Measurements from ENCODE around the gene UPK3A.
"Not testable (repeated sequence)": the region's sequence is repeated elsewhere in the genome, so short reads cannot be mapped to it uniquely, and the experiment has no call there.

UPK3A gene

DNA sequence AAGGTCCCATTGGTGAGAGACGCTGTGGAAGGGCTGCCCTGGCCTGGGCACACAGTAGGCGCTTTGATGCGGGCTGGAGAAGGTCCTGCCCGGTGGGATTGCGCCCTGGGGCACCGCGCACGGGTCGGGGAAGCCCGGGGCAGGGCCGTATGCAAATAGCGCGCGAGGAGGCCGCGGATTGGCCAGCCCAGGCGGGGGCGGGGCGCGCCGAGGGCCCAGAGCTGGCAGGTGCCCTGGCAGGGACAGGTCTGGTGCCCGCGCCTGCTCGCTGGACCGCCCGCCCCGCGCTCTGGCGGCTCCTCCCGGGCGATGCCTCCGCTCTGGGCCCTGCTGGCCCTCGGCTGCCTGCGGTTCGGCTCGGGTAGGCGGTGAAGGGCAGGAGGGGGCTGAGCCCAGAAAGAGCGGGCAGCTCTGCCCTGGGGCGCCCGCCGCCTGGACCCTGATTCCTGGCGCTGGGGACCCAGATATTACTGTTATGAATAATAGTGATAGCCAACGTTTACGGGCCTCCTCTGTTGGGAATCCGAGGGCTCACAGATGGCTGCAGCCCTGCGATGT is at the start of gene UPK3A:
Gene UPK3A, plus strand, starts transcription at position 245 of the 558 bp plus-strand sequence. Its CDS starts 65 bp downstream, at position 310.
- DNase-seq = no peak

DNA sequence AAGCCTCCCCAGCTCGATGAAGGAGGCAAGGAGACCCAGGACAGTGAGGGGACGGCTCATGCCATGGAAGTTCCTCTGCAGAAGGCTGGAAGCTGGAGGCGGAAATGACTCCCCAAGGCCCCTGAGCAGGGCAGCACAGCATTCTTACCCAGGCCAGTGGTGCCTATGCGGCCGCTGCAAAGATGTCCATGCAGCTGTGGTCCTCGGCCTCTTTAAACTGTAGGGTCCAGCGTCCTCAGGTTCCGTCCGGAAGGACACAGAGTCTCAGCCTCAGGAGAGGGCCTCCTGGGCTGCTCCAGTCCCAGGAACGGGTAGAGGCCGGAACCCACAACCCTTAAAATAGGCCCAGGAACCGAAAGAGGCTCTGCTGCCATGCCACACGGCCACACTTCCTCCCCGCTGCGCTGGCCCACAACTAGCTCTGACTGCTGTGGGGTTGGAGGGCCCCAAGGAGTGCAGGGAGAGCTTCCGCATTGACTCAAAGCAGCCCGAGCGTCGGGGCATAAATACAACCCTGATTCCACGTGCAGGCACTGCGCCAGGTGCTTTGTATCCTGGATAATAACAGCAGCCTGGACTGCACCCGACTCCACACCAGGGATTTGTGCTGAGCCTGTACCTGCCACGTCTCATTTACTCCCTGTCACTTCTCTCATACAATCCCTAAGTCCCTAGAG is 49.5 kb upstream of the UPK3A start:
- DNase-seq = no peak

DNA sequence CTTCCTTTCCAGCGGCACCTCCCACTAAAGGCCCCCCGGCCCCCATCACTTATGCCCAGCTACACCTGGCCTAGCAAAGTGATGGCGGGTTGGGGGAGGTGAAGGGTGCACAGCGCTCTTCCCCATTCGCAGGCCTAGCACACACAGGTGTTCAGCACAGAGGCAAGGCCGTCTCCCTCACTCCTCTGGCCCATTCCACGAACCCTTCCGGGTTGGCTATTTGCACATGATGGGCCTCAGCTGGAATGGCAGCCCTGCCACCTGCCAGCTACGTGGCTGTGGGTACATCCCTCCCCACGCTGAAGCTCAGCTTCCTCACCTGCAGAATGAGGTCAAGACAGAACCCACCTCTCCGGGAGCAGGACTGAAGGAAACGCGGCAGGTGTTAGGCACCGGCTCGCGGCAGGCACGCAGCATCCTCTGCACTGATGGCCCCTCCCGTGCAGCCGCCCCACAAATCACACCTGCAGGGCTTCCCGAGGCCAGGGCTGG is 48.9 kb upstream of the UPK3A start:
- no peak for DNase-seq

DNA sequence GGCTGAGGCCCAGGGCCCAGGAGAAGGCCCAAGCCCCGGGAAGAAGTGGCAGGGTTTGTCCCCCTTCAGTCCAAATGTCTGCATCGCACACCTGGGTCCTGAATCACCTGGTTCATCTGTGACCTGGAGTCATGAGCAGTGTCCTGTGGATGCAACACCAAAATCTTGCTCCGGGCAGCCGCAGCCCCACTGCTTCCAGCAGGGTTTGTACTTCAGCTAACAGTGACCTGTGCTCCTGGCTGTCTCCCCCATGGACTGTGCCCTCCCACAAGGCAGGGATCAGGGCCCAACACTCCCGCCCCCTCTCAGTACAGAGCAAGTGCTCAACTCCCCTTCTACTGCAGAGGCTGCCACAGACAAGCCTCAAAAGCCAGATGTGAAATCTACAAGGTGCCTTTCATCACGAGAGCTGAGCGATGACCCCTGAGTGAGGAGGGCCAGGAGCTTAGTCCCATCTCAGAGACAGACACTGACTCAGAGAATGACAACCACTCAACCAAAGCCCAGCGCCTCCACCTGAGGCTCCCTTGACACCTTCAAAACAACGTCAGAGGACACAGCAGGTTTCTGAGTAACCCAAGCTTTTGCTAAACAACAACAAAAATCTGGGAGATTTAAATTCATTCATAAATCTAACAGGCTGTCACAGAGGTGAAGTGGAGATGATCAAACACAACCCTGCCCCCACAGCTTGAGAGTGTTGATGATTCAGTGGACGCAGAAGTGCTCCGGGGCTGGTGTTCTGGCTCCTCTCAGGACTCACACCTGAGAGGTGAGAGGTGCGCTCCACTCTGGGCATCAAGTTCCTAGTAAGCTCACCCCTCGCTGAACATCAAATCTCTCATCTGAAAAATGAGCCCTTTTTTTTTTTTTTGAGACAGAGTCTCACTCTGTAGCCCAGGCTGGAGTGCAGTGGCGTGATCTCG is 47.4 kb upstream of the UPK3A start:
- DNase-seq = no peak

DNA sequence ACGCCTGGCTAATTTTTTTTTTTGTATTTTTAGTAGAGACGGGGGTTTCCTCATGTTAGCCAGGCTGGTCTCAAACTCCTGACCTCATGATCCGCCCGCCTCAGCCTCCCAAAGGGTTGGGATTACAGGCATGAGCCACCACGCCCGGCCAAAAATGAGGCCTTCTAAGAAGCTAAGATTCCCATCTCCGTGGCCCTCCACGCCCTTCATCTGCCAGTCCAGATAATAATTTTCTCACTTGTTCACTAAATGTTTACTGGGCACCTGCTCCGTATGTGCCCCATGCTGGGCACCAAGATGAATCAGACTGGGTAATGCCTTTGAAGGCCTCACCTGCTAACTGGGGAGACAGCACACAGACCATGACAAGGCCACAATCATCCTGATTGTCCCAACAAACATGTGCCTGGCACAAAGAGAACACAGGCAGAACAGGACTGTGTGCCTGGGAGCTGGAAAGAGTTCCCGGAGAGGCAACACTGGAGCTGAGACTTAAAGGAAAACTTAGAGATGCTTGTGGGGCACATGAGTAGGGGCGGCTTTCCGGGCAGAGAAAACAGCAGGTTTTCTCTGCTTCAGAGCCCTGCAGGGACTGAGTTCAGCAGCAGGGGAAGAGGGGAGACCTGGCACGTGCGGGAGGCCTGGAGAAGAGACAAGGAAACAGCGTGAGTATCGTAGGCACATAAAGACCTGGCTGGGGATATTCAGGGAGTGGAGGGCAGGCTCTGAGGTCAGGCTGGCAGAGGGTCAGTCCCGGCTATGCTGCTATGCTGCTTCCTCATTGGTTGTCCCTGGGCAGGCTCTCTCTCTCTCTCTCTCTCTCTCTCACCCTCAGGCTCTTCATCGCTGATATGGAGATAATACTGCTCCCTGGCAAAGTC is 46.4 kb upstream of the UPK3A start:
- no peak for DNase-seq

DNA sequence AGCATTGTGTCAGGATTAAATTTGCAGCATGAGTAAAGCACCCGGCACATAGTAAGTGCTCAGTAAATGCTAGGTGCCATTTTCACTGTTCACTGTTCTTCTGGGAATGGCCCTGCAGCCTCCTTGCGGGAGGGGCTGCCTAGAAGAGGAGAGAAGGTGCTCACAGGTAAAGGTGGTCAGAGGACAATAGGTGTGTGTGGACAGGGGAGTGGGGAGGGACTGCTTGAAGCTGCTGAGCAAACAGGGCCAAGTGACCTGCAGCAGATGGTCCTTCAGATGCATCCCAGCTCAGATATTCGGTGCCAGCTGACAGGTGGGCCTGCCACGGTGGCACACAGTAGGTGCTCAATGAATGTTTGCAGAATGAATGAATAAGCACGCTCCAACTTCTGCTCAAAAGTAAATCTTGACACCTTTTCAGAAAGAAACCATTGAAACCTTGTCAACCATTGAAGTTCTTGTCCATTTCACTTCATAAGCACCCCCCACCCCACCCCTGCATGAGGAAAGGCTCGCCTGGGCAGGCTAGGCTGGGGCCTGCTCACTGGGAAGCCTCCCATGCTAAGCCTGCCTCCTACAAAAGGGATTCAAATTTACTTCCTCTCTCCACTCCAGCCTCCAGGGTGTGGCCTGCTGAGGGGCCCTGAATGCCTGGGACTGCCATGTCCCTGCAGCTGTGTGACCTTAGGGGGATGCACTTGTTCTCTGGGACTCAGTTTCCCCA is 45.6 kb upstream of the UPK3A start:
- DNase-seq = no peak

DNA sequence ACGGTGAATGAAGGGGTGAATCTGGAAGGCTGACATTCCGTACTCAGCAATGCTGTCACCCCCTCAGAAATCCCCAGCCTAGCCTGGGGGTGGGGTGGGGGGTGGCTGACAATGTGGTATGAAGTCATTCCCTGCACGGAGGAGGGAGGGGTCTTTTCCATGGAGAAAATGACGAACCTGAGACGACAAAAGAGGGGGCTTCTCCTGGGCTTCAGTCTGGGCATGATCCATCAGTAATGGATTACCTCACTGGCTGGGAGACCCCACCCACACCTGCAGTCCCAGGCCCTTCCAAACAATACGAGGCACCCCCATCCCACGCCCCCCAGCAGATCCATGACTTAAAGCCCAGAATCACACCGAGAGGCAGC is 45.1 kb upstream of the UPK3A start:
- DNase-seq = no peak

DNA sequence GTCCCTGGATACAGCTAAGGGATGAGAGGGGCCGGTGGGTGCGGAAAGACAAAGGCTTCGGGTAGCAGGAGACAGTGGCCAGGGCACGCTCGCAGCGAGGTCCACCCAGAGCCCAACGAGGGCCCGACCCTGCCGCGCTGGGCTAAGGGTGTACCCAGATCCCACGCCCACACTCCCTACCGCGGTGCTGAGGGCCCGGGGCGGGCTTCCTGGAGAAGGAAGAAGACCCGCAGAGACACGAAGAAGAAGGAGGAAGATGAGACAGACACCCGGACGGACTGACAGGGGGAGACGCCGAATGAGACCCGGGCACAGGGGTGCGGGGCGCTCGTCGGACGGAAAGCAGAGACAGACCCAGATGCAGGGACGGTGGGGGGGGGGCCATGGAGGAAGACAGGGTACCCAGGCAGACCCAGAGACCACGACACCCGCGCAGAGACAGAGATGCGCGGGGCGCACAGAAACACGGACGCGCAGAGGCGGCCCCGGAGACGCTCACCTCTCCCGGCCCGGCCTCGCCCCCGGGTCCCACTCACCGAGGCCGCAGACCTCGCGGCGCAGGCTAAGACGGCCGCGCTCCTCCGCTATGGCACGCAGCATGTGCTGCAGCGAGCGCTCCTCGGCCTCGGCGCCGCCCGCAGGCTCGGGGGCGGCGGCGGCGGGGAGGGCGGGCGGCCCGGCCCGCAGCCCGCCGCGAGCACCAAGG is 44.5 kb upstream of the UPK3A start:
- DNase-seq = no peak

DNA sequence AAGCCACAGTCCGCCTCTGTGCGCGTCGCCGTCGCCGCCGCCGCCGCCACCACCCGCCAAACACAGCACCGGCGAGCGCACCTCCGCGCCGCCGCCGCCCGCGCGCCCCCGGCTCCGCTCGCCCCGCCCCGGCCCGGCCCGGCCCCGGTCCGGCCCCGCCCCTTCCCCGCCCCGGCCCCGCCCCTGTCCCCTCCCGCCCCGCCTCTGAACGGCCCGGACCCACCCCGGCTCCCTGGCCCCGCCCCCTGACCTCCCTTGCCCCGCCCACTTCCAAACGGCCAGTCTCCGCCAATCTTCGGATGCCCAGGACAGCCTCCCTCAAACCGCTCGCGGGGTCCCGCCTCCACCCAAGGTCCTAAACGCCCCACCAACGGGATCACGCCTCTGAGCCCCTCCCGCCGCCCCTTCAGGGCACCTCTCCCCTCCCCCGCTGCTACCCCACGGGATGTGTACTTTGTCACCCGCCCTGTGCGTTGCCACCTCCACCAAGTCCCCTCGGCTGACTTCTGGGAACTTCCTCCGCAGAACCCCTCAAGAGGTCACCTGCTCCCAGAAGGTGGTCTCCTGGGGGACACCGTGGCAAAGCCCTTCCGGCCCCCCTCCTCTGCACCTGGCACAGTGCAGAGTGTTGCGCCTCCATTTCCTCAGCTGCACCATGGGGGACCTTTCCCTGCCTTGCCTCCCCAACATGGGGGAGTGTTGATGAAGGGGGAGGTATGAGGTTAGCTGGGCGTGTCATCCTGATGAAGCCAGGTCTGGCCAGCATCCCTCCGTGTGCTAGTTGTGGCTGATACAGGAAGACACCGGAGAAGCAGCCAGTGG is 43.7 kb upstream of the UPK3A start, which contains the start of gene KIAA0930:
Gene KIAA0930, minus strand, starts transcription at position 85 of the 822 bp plus-strand sequence. CDS start 191 bp downstream, outside the sequence.
- DNase-seq = peak; percentile 57

DNA sequence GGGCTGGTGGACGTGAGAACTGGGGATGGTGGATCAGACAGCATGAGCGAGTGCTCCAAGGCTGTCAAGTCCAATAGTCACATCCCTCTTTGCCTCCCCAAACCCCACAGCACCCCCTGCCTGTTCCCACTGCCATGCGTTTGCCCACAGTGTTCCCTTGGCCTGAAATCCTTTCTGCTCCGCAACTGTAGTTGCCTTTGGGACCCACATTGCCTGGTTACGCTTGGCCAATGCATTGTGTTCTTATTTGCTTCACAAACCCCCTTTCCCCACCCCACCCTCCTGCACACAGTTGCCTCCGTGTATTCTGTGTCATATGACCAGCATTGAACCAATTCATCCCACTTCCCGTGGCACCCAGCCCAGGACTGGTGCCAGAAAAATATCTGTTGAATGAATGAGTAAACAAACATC is 42.0 kb upstream of the UPK3A start:
- DNase-seq = no peak

DNA sequence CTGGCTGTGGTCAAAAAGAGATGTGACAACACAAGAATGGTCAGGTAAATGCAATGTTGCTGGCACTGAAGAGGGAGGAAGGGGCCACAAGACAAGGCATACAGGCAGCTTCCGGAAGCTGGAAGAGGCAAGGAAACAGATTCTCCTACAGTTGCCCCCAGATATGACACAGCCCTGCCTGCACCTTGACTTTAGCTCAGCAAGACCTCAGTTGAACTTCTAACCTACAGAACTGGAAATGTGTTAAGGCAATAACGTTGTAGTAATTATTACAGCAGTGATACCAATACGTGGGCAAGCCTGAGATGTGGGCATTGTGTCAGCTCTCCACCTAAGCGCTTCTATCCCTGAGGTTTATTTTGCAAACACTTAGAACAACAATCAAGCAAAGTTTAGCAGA is 39.8 kb upstream of the UPK3A start:
- no peak for DNase-seq

DNA sequence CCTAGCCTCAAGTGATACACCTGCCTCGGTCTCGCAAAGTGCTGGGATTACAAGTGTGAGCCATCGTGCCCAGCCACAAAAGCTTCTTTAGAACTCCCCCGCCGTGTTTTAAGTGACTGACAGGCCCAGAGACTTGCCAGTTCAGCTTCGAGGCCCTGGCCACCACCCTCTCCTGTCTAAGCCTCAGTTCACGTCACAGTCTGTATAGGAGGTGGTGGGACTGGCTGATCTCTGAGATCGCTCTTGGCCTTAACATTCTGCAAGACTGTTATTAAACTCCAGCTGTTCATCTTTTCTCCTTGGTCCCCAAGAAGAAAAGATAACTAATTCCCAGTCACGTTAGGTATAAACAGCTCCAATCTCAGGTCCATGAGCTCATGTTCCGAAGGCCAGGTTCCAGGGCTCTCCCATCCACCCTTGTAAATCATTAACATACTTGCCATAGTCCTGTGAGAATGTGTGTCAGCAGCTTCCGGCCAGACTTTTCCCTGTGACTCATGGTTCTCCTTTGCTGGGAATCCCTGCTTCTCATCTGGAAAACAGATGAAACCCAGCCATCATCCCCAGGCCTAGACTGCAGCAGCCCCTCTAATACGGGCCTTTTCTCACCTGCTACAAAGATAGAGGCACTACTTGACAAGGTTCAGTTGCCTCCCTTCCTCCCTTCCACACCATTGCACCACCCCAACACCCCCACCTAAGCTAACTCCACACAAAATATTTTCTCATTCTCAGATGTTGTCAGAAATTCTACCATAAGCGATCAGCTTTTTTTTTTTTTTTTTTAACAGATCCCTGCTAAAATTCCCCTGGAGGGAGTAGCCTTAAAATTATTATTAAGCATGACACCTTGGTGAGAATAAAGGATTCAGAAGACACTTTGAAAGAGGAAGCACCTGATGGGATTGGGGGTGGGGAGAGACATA is 38.4 kb upstream of the UPK3A start:
- DNase-seq = peak; percentile 94

DNA sequence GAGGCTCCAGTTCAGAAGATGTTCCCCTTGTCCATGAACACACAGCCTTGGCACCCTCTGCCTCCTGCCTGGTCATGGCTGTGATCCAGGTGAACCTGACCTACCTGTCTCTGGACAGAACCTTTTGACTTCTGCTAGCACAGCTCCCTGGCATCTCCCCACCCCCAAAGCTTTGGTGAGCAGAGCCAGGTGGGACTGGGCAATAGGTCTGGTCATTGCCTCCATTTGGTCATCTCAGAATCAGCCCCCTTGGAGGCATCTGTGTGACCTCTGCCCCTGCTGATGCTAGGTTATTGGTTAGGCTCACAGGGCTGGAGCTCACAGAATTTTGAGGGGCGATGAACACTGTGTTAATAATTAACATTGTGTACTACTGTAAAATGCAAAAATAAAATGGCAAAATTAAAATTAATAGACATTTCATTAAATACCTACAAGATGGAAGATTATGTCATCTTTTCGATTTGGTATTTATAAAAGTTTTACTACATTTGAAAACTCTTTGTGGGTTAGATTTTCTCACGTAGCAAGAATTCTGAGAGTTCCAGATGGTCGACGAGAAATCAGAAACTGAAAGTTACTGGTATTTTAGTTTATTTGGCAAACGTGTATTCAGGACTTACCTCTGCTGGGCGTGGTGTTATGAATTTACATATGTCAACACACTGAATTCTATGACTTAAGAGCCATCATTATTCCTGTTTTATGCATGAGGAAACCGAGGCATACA is 35.8 kb upstream of the UPK3A start:
- no peak for DNase-seq

DNA sequence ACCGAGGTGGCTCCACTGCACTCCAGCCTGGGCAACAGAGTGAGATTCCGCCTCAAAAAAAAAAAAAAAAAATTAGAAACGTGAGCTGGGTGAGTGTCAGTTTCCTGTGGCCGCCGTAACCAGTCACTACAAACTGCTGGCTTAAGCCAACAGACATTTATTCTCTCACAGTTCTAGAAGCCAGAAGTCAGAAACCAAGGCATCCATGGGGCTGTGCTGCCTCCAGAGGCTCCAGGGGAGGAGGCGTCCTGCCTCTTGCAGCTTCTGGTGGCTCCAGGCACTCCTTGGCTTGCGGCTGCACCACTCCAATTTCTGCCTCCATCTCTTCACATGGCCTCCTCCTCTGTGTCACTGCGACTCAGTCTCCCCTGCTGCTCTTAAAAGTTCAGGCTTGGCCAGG is 32.9 kb upstream of the UPK3A start:
- DNase-seq = no peak

DNA sequence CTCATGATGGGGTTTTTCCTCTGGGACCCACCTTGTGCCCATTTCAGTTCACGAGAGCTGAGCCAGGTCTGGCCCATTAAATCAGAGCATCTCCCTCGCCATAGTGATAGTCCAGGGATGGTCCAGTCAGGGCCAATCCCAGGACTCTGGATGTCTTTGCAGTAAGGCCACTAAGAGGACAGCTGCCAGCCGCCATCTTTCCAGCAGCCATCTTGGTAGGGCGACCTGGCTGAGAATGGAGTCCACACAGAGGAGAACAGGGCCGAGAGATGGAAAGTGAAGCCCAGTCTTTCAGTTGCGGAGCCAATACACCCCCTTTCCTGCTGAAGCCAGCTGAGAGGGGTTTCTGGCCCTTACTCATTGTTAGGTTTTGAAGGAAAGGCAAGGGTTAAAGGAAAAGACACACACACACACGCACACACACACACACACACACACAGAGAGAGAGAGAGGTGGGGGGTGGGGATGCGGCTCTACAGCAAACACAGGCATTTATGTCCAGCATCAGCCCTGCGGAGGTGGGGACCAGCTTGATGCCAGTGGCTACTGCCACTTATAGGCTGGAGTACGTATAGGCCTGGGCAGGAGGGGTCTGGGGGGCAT is 31.6 kb upstream of the UPK3A start:
- DNase-seq = no peak

DNA sequence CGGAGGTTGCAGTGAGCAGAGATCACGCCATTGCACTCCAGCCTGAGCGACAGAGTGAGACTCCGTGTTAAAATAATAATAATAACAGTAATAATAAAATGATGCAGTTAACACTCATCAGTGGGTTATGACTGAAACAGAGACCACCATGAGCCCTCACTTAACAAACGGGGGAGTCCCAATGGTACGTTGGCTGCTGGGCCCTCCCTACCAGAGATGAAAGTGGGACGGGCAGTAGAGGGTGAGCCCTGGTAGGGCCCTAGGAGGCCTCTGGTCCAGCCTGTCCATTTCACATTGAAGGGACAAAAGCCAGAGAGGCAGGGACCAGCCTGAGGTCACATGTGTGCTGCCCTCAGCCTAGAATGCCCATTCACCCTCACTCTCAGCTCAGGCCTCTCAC is 30.4 kb upstream of the UPK3A start:
- DNase-seq = no peak

DNA sequence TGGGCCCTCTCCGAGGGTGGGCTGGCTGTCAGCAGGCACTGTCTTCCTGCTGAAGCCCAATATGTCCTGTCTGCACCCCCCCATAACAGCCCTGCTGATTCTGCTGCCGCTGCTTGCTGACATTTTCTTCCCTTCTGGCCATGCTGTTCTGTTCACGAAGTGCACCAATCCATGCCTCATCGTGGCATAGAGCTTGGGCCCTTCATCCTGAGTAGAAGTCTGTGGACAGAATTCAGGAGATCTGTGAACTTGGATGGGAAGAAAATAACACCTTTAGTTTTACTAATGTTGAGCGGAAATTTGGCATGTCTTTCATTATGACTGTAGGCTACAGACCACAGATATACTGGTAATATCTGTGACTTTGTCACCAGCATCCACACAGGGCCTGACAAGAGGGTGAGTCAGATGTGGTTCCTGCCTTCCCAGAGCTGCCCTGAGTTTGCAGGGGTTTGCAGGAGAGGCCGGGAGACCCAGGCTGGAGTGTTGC is 29.9 kb upstream of the UPK3A start:
- DNase-seq = no peak

DNA sequence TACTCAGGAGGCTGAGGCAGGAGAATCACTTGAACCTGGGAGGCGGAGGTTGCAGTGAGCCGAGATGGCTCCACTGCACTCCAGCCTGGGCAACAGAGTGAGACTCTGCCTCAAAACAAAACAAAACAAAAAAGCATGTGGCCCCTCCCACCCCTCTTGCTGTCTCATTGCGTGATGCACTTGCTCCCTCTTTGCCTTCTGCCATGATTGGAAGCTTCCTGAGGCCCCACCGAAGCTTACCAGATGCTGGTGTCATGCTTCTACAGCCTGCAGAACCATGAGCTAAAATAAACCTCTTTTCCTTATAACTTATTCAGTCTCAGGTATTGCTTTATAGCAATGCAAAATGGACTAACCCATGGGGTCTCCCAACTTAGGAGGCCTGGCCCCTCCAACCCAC is 26.8 kb upstream of the UPK3A start:
- DNase-seq = not testable (repeated sequence)

Measured in HCEC 1CT (cell line).